ENCODE measurements around the gene BLTP3B. TPM values are rescaled to one million over a fixed set of nuclear protein-coding genes. Genes with fewer than 3 reads are reported as not detected.
A peak's percentile ranks its signal among the peaks of the same experiment; 100 is the strongest.

Gene BLTP3B
- total and polyA plus RNA-seq, 11 donors: 3.7 to 22.4 (median 16.2) TPM

DNA sequence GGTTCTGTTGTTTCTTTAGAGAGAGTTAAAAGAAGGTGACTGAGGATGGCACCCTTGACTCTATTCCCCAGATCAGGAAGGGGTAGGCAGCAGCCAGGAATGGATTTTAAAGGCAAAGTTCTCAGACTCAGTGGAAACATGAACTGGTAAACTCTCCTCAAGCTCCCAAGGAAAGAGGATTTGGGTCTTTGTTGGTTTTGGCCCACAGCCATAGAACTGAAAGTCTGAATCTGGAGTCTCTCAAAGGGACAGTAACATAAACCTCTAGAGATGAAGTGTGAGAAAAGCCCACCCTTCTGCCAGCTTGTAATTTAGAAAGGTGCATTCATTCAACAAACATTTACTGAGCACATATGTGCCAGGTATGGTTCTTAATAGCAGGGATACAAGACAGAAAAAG, 28.6 kb upstream of the BLTP3B start:
- TF ChIP-seq, protein P1, sequence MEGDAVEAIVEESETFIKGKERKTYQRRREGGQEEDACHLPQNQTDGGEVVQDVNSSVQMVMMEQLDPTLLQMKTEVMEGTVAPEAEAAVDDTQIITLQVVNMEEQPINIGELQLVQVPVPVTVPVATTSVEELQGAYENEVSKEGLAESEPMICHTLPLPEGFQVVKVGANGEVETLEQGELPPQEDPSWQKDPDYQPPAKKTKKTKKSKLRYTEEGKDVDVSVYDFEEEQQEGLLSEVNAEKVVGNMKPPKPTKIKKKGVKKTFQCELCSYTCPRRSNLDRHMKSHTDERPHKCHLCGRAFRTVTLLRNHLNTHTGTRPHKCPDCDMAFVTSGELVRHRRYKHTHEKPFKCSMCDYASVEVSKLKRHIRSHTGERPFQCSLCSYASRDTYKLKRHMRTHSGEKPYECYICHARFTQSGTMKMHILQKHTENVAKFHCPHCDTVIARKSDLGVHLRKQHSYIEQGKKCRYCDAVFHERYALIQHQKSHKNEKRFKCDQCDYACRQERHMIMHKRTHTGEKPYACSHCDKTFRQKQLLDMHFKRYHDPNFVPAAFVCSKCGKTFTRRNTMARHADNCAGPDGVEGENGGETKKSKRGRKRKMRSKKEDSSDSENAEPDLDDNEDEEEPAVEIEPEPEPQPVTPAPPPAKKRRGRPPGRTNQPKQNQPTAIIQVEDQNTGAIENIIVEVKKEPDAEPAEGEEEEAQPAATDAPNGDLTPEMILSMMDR (IDR thresholded peaks at IDR 0.05): no peak
- no peak for TF ChIP-seq POLR2A (IDR thresholded peaks at IDR 0.05)
- H3K9me3 ChIP-seq: peaks cover 0 to 11% (median 0%) of the 10 kb centered on the region in 12 donors
- no peaks in the 10 kb centered on the region for H3K27me3 ChIP-seq
- H3K27ac ChIP-seq: peak overlapping the region in 3 of 12 donors; percentile 5 to 38 (median 19)
- no peak for DNase-seq
- intact Hi-C loops (cut with DNase I): no loop called here
- no peak overlapping the region for H3K4me3 ChIP-seq
- H3K4me1 ChIP-seq: peaks cover 0 to 7% (median 0%) of the 10 kb centered on the region in 12 donors
- no peak for ATAC-seq
- no peaks in the 10 kb centered on the region for H3K36me3 ChIP-seq

DNA sequence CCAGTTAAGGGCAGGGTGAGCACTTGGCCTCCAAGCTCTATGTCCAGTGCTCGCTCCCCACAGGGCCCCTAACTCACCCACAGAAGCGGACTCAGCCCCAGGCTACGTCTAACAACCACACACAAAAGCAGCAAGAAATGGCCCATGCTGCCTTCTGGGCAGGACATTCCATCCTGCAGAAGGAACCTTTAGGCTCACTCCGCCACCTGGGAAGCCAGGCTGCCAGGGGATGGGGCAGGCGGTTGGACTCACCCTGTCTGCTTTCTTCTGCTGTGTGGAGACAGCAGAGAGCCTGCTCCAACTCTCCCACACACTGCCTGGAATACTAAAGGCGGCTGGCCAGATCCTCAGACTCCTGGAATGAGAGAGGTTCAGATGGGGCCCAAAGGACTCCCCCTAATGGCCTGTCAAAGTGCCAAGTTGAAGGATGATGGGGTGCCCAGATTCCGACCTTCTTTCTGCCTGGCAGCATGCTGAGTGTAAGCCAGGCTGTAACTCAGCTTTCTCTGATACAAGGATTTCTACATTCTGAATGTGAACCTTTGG, 27.7 kb upstream of the BLTP3B start:
- no peak for DNase-seq
- H3K4me3 ChIP-seq: no peak overlapping the region
- H3K27ac ChIP-seq: peak overlapping the region in 2 of 12 donors; percentile 5 to 19
- peaks cover 0 to 7% (median 0%) of the 10 kb centered on the region in 12 donors for H3K4me1 ChIP-seq
- no peaks in the 10 kb centered on the region for H3K36me3 ChIP-seq
- ATAC-seq: no peak
- TF ChIP-seq, protein P1 (IDR thresholded peaks at IDR 0.05): no peak
- TF ChIP-seq POLR2A (IDR thresholded peaks at IDR 0.05): no peak
- no peaks in the 10 kb centered on the region for H3K27me3 ChIP-seq
- intact Hi-C loops (cut with DNase I): no loop called here
- peaks cover 0 to 11% (median 0%) of the 10 kb centered on the region in 12 donors for H3K9me3 ChIP-seq
- WGBS, 4 donors: 70 to 86% (median 81%) methylated on average over 5 to 7 of the region's 7 CpGs

DNA sequence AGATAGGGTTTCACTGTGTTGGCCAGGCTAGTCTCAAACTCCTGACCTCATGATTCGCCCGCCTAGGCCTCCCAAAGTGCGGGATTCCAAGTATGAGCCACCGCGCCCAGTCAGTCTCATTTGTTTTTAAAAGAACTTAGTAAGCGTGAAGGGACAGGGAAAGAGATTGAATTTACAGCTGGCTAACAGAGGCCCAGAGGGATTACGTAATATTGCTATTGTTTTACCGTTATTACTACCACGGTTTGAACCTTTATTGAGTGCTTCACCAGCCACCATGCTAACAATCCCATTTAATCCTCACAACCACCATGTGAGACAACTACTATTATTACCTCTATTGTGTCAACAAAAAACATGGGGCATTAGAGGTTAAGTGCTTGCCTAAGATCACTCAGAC, 26.7 kb upstream of the BLTP3B start:
- TF ChIP-seq, protein P1 (IDR thresholded peaks at IDR 0.05): no peak
- TF ChIP-seq POLR2A (IDR thresholded peaks at IDR 0.05): no peak
- Histone ChIP-seq H3K9me3 (peaks cover 0 to 11% (median 0%) of the 10 kb centered on the region in 12 donors), H3K27me3 (no peaks in the 10 kb centered on the region), H3K4me1 (peaks cover 0 to 10% (median under 1%) of the 10 kb centered on the region in 12 donors), H3K36me3 (no peaks in the 10 kb centered on the region), H3K27ac (no peak overlapping the region), H3K4me3 (no peak overlapping the region)
- intact Hi-C loops (cut with DNase I): no loop called here
- DNase-seq (no peak), ATAC-seq (no peak)
- 89 to 93% (median 92%) methylated on average over 9 of the region's 9 CpGs for WGBS, 4 donors

DNA sequence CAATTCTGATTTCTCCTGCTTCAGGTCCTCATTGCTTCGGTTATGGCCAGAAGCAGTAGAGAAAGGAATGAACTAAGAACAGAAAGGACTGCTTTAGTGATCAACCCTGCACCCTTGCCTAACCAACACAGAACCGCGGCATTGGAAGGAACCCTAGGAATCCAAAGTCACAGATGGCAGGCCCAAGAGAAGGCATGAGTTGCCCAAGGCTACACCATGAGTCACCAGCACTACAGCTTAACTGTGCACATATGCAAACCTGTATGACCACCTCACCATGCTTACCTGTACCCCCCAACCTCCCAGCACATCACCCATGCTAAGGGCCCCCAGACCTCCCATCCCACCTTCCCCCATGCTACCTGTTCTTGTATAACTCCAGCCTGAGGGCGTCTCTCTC, 25.9 kb upstream of the BLTP3B start:
- intact Hi-C loops (cut with DNase I): no loop called here
- H3K9me3 ChIP-seq: peaks cover 0 to 11% (median 0%) of the 10 kb centered on the region in 12 donors
- H3K4me1 ChIP-seq: peaks cover 0 to 17% (median 5%) of the 10 kb centered on the region in 12 donors
- H3K27ac ChIP-seq: no peak overlapping the region
- no peaks in the 10 kb centered on the region for H3K27me3 ChIP-seq
- no peak overlapping the region for H3K4me3 ChIP-seq
- no peaks in the 10 kb centered on the region for H3K36me3 ChIP-seq
- 90 to 92% (median 91%) methylated on average over 4 of the region's 4 CpGs for WGBS, 4 donors
- DNase-seq (no peak), ATAC-seq (no peak)
- TF ChIP-seq, protein P1 (IDR thresholded peaks at IDR 0.05): no peak
- TF ChIP-seq POLR2A (IDR thresholded peaks at IDR 0.05): no peak
